Effector memory CD4-positive, alpha-beta T cell (primary cell): ENCODE data around the gene VPS35L.

ENCODE experiments used
- DNase-seq, 3 donors: peaks; one replicate each; pipeline ENCODE4 v3.0.0-alpha.2; 2020
- H3K27ac ChIP-seq: 2 replicates; pipeline ENCODE4 v1.7.0; 2013; ENCODE audit warnings: mild to moderate bottlenecking, low read length, moderate library complexity; ENCODE audit not compliant: insufficient read depth, poor library complexity, severe bottlenecking
- H3K27me3 ChIP-seq: replicated peaks from 2 replicates; pipeline ENCODE4 v1.7.0; 2013; ENCODE audit warnings: mild to moderate bottlenecking, low read length; ENCODE audit not compliant: insufficient read depth, control insufficient read depth, poor library complexity, severe bottlenecking
- H3K36me3 ChIP-seq: 2 replicates; pipeline ENCODE4 v1.7.0; 2013; ENCODE audit warnings: mild to moderate bottlenecking, low read length, moderate library complexity; ENCODE audit not compliant: control insufficient read depth, insufficient read depth
- H3K4me1 ChIP-seq: 2 replicates; pipeline ENCODE4 v1.7.0; 2013; ENCODE audit warnings: low read length, mild to moderate bottlenecking; ENCODE audit not compliant: control insufficient read depth, insufficient read depth, poor library complexity, severe bottlenecking
- H3K4me3 ChIP-seq: 2 replicates; pipeline ENCODE4 v1.7.0; 2013; ENCODE audit warnings: low read length, low read depth, mild to moderate bottlenecking; ENCODE audit not compliant: insufficient read depth, poor library complexity, severe bottlenecking
- H3K9me3 ChIP-seq: 2 replicates; pipeline ENCODE4 v1.7.0; 2013; ENCODE audit warnings: mild to moderate bottlenecking, low read length, moderate library complexity; ENCODE audit not compliant: control insufficient read depth

Gene VPS35L

GRCh38 chr16:19560078-19560477 lies 4.6 kb downstream of the VPS35L start:
- Histone ChIP-seq H3K27ac (no peak overlapping the region), H3K27me3 (no peaks in the 10 kb centered on the region), H3K4me3 (no peak overlapping the region), H3K9me3 (no peaks in the 10 kb centered on the region), H3K36me3 (peaks cover under 1% of the 10 kb centered on the region), H3K4me1 (no peaks in the 10 kb centered on the region)
- DNase-seq = no peak

- no peak for DNase-seq
- Histone ChIP-seq H3K27me3 (no peaks in the 10 kb centered on the region), H3K9me3 (no peaks in the 10 kb centered on the region), H3K4me3 (no peak overlapping the region), H3K4me1 (no peaks in the 10 kb centered on the region), H3K36me3 (peaks cover 15% of the 10 kb centered on the region), H3K27ac (no peak overlapping the region)
Measured at GRCh38 chr16:19563377-19563776, 7.9 kb downstream of the VPS35L start.

- H3K4me3 ChIP-seq = no peak overlapping the region
- DNase-seq = no peak
- H3K36me3 ChIP-seq = peaks cover 29% of the 10 kb centered on the region
- H3K4me1 ChIP-seq = no peaks in the 10 kb centered on the region
- H3K9me3 ChIP-seq = no peaks in the 10 kb centered on the region
- no peaks in the 10 kb centered on the region for H3K27me3 ChIP-seq
- no peak overlapping the region for H3K27ac ChIP-seq
Measured at GRCh38 chr16:19566362-19566761, 10.9 kb downstream of the VPS35L start.

- Histone ChIP-seq H3K27me3 (no peaks in the 10 kb centered on the region), H3K27ac (no peak overlapping the region), H3K4me1 (no peaks in the 10 kb centered on the region), H3K9me3 (no peaks in the 10 kb centered on the region), H3K4me3 (no peak overlapping the region), H3K36me3 (peaks cover 29% of the 10 kb centered on the region)
- DNase-seq = no peak
Measured at GRCh38 chr16:19567560-19567959, 12.1 kb downstream of the VPS35L start.

GRCh38 chr16:19573997-19574396 lies 18.5 kb downstream of the VPS35L start:
- Histone ChIP-seq H3K9me3 (no peaks in the 10 kb centered on the region), H3K36me3 (peaks cover 42% of the 10 kb centered on the region), H3K27me3 (no peaks in the 10 kb centered on the region), H3K4me3 (no peak overlapping the region), H3K4me1 (no peaks in the 10 kb centered on the region), H3K27ac (no peak overlapping the region)
- DNase-seq = no peak

GRCh38 chr16:19574615-19575014 lies 19.1 kb downstream of the VPS35L start:
- H3K9me3 ChIP-seq = no peaks in the 10 kb centered on the region
- H3K36me3 ChIP-seq = peaks cover 39% of the 10 kb centered on the region
- no peaks in the 10 kb centered on the region for H3K4me1 ChIP-seq
- H3K4me3 ChIP-seq = no peak overlapping the region
- H3K27ac ChIP-seq = no peak overlapping the region
- DNase-seq = no peak
- H3K27me3 ChIP-seq = no peaks in the 10 kb centered on the region

GRCh38 chr16:19578378-19578971 lies 23.0 kb downstream of the VPS35L start:
- H3K4me3 ChIP-seq = no peak overlapping the region
- H3K27me3 ChIP-seq = no peaks in the 10 kb centered on the region
- H3K4me1 ChIP-seq = no peaks in the 10 kb centered on the region
- no peak overlapping the region for H3K27ac ChIP-seq
- peaks cover 56% of the 10 kb centered on the region for H3K36me3 ChIP-seq
- DNase-seq = no peak
- no peaks in the 10 kb centered on the region for H3K9me3 ChIP-seq

GRCh38 chr16:19582050-19582831 lies 26.7 kb downstream of the VPS35L start:
- no peaks in the 10 kb centered on the region for H3K9me3 ChIP-seq
- no peaks in the 10 kb centered on the region for H3K27me3 ChIP-seq
- H3K27ac ChIP-seq = no peak overlapping the region
- no peak overlapping the region for H3K4me3 ChIP-seq
- no peak for DNase-seq
- peaks cover 36% of the 10 kb centered on the region for H3K36me3 ChIP-seq
- no peaks in the 10 kb centered on the region for H3K4me1 ChIP-seq

GRCh38 chr16:19583665-19584300 lies 28.3 kb downstream of the VPS35L start:
- H3K27me3 ChIP-seq = no peaks in the 10 kb centered on the region
- peaks cover 31% of the 10 kb centered on the region for H3K36me3 ChIP-seq
- no peak overlapping the region for H3K4me3 ChIP-seq
- peak in 1 of 3 donors; percentile 2 for DNase-seq
- H3K4me1 ChIP-seq = no peaks in the 10 kb centered on the region
- no peak overlapping the region for H3K27ac ChIP-seq
- no peaks in the 10 kb centered on the region for H3K9me3 ChIP-seq

GRCh38 chr16:19588661-19589060 lies 33.2 kb downstream of the VPS35L start:
- Histone ChIP-seq H3K4me3 (no peak overlapping the region), H3K27me3 (no peaks in the 10 kb centered on the region), H3K36me3 (peaks cover 11% of the 10 kb centered on the region), H3K27ac (no peak overlapping the region), H3K9me3 (no peaks in the 10 kb centered on the region), H3K4me1 (no peaks in the 10 kb centered on the region)
- DNase-seq = no peak
